Spleen (tissue), 7 donors: Measurements from ENCODE around the gene ANXA2.

Experiments used
- POLR2A ChIP-seq, 3 donors: fragments of 450-650 bp; IDR thresholded peaks; one replicate each; pipeline ENCODE4 v1.5.1; 2017; ENCODE audit warnings: antibody characterized with exemption in 3 of 3, mild to moderate bottlenecking in 1 of 3
- TF ChIP-seq, protein P1 (sequence below), 11 experiments: fragments of 200-600 bp in 7 of 11; fragments of 450-650 bp in 4 of 11; sonication (generic) in 4 of 11; IDR thresholded peaks in 8 of 11; conservative IDR thresholded peaks in 3 of 11; 1 replicate in 7 of 11; 2 replicates in 4 of 11; pipeline versions ENCODE4 v1.4.0 to v1.8.0; 2016 to 2021; ENCODE audit warnings: antibody characterized with exemption in 11 of 11, inconsistent platforms in 4 of 11, mild to moderate bottlenecking in 1 of 11
- donor health status: DM: no; HTN: no; CAD: no; lungs with moderate emphysema.
- donor health status: DM: no; HTN: no; CAD: no.
- donor health status: DM: no; HTN: no; CAD: no.

DNA sequence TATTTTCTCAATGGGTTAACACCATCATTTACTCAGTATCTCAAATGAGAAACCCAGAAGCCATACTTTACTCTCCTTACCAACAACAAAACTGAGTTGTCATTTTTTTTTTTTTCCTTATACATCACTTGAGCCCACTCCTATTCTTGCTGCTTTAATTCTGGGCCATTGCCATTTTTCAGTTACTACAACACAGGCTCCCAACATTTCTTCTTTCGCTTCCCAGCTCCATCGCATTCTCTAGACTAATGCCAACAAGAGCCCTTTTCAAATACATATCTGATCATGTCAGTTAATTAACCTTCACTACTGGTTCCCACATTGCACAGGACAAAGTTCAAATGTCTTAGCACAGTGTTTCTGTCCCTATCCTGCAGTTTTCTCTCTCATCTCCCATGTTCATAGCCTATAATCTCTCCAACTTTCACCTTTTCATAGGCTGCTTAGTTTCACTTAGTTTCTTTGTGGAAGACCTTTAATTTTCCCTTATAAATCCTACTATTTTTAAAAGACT lies 22.5 kb upstream of the ANXA2 start:
- TF ChIP-seq, protein P1, sequence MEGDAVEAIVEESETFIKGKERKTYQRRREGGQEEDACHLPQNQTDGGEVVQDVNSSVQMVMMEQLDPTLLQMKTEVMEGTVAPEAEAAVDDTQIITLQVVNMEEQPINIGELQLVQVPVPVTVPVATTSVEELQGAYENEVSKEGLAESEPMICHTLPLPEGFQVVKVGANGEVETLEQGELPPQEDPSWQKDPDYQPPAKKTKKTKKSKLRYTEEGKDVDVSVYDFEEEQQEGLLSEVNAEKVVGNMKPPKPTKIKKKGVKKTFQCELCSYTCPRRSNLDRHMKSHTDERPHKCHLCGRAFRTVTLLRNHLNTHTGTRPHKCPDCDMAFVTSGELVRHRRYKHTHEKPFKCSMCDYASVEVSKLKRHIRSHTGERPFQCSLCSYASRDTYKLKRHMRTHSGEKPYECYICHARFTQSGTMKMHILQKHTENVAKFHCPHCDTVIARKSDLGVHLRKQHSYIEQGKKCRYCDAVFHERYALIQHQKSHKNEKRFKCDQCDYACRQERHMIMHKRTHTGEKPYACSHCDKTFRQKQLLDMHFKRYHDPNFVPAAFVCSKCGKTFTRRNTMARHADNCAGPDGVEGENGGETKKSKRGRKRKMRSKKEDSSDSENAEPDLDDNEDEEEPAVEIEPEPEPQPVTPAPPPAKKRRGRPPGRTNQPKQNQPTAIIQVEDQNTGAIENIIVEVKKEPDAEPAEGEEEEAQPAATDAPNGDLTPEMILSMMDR (IDR thresholded peaks at IDR 0.05 in 8 of 11, conservative IDR thresholded peaks at IDR 0.05 in 3 of 11): no peak
- no peak for TF ChIP-seq POLR2A (IDR thresholded peaks at IDR 0.05)
